HCT116 (cell line): ENCODE data around the gene BRWD1. TPM values are rescaled to one million over a fixed set of nuclear protein-coding genes. Genes with fewer than 3 reads are reported as not detected.

Experiments used
- ATAC-seq: fragments of 200-7000 bp; cut with Tn5 transposase; 2 replicates; pipeline ENCODE4 v1.9.1; 2020; ENCODE audit warnings: mild to moderate bottlenecking, moderate library complexity
- BruUV-seq: library from RNA; stranded (reverse); fragments of 400-500 nt; replicated peaks from 2 replicates; lab custom pipeline; 2021; lab: Mats Ljungman, UMichigan
- CTCF ChIA-PET: fragments of 300-600 bp; sonication (Branson Sonifier 250); formaldehyde crosslinking; loops from one replicate; lab custom pipeline; 2021; ENCODE audit warnings: antibody characterized with exemption; lab: Charles Lee
- POLR2A ChIA-PET: fragments of 300-600, 350-600 bp; sonication (Branson Sonifier 250); formaldehyde crosslinking; loops from one replicate; lab custom pipeline; 2021; ENCODE audit warnings: antibody characterized with exemption; lab: Charles Lee
- RAD21 ChIA-PET, 2 experiments: fragments of 300-600 bp; sonication (Branson Sonifier 250); formaldehyde crosslinking; loops; one replicate each; lab custom pipeline; 2023; ENCODE audit warnings: low total read pairs in 2 of 2; ENCODE audit not compliant: uncharacterized antibody in 2 of 2, unreplicated experiment in 2 of 2, low non-redundant PET in 1 of 2; lab: Charles Lee
- DNase-seq: peaks from one replicate; pipeline ENCODE4 v3.0.0-alpha.2; 2010; ENCODE audit warnings: low read depth, low spot score
- H2AFZ ChIP-seq: fragments of 200-600 bp; shearing (Covaris generic), sonication (generic); 2 replicates; pipeline ENCODE4 v1.6.1; 2017; ENCODE audit warnings: low read depth, mixed run types, mixed read lengths, antibody characterized with exemption, low read length; ENCODE audit not compliant: poor library complexity, severe bottlenecking
- H3K27ac ChIP-seq: 2 replicates; pipeline ENCODE4 v1.5.1; 2012; ENCODE audit warnings: low read depth, low read length
- H3K27me3 ChIP-seq: fragments of 200-600 bp; sonication (generic); 2 replicates; pipeline ENCODE4 v1.6.1; 2016; ENCODE audit warnings: mixed run types, low read length, mixed read lengths; ENCODE audit not compliant: insufficient read depth
- H3K36me3 ChIP-seq, 2 experiments: fragments of 200-500 bp in 1 of 2; fragments of 200-600 bp in 1 of 2; sonication (Bioruptor generic) in 1 of 2; sonication (generic) in 1 of 2; 2 replicates each; pipeline versions ENCODE4 v1.5.1 to v1.6.1; 2014 to 2016; ENCODE audit warnings: low read length in 2 of 2, inconsistent platforms in 1 of 2, mixed read lengths in 1 of 2, mixed run types in 1 of 2; ENCODE audit not compliant: insufficient read depth in 2 of 2, control insufficient read depth in 1 of 2
- H3K4me1 ChIP-seq, 2 experiments: fragments of 200-600 bp in 1 of 2; sonication (generic) in 1 of 2; 2 replicates each; pipeline versions ENCODE4 v1.5.1 to v1.6.1; 2012 to 2017; ENCODE audit warnings: low read length in 2 of 2, inconsistent platforms in 1 of 2, mild to moderate bottlenecking in 1 of 2, mixed read lengths in 1 of 2, mixed run types in 1 of 2, moderate library complexity in 1 of 2; ENCODE audit not compliant: insufficient read depth in 2 of 2, control insufficient read depth in 1 of 2
- H3K4me2 ChIP-seq: fragments of 200-600 bp; sonication (generic); 2 replicates; pipeline ENCODE4 v1.6.1; 2017; ENCODE audit warnings: mixed run types, low read length, mixed read lengths
- H3K4me3 ChIP-seq, 2 experiments: fragments of 200-600 bp in 1 of 2; sonication (generic) in 1 of 2; replicated peaks in 1 of 2; 2 replicates each; pipeline ENCODE4 v1.5.1; 2011 to 2016; ENCODE audit warnings: low read length in 2 of 2, control low read depth in 1 of 2, low read depth in 1 of 2, mild to moderate bottlenecking in 1 of 2, mixed read lengths in 1 of 2, mixed run types in 1 of 2
- H3K79me2 ChIP-seq: fragments of 200-600 bp; sonication (generic); 2 replicates; pipeline ENCODE4 v1.6.1; 2017; ENCODE audit warnings: mild to moderate bottlenecking, mixed run types, low read length, moderate library complexity, mixed read lengths; ENCODE audit not compliant: insufficient read depth
- H3K9ac ChIP-seq: fragments of 200-600 bp; sonication (generic); 2 replicates; pipeline ENCODE4 v1.6.1; 2016; ENCODE audit warnings: low read length, mixed read lengths
- H3K9me2 ChIP-seq: fragments of 200-600 bp; sonication (generic), shearing (Covaris generic); 2 replicates; pipeline ENCODE4 v1.6.1; 2017; ENCODE audit warnings: mixed run types, mild to moderate bottlenecking, moderate library complexity; ENCODE audit not compliant: insufficient read depth
- H3K9me3 ChIP-seq, 2 experiments: fragments of 200-500 bp in 1 of 2; fragments of 200-600 bp in 1 of 2; sonication (Bioruptor generic) in 1 of 2; sonication (generic) in 1 of 2; 2 replicates each; pipeline ENCODE4 v1.6.1; 2014 to 2017; ENCODE audit warnings: low read length in 2 of 2, mixed read lengths in 2 of 2, inconsistent platforms in 1 of 2, low read depth in 1 of 2, mild to moderate bottlenecking in 1 of 2, mixed run types in 1 of 2, moderate library complexity in 1 of 2; ENCODE audit not compliant: control insufficient read depth in 1 of 2, insufficient read depth in 1 of 2
- H4K20me1 ChIP-seq: fragments of 200-600 bp; sonication (generic), shearing (Covaris generic); 2 replicates; pipeline ENCODE4 v1.6.1; 2017; ENCODE audit warnings: mixed run types, mild to moderate bottlenecking, moderate library complexity; ENCODE audit not compliant: insufficient read depth
- CBX3 ChIP-seq: IDR thresholded peaks from 2 replicates; pipeline ENCODE4 v1.6.1; 2012; ENCODE audit warnings: low read depth
- CEBPB ChIP-seq: IDR thresholded peaks from 2 replicates; pipeline ENCODE4 v1.6.1; 2012; ENCODE audit warnings: low read depth
- EGR1 ChIP-seq: IDR thresholded peaks from 2 replicates; pipeline ENCODE4 v1.6.1; 2012; ENCODE audit warnings: low read depth
- ELF1 ChIP-seq: IDR thresholded peaks from 2 replicates; pipeline ENCODE4 v1.6.1; 2012; ENCODE audit warnings: low read depth, borderline replicate concordance
- EZH2 ChIP-seq: fragments of 200-600 bp; sonication (generic); IDR thresholded peaks from 2 replicates; pipeline ENCODE4 v1.6.1; 2017; ENCODE audit warnings: antibody characterized with exemption, mixed run types
- EZH2phosphoT487 ChIP-seq: fragments of 200-600 bp; IDR thresholded peaks from 2 replicates; pipeline ENCODE4 v1.6.1; 2018; ENCODE audit warnings: antibody characterized with exemption, borderline replicate concordance
- FOSL1 ChIP-seq: IDR thresholded peaks from 2 replicates; pipeline ENCODE4 v1.6.1; 2012; ENCODE audit warnings: low read depth
- JUND ChIP-seq: IDR thresholded peaks from 2 replicates; pipeline ENCODE4 v1.6.1; 2012
- POLR2A ChIP-seq: IDR thresholded peaks from 2 replicates; pipeline ENCODE4 v1.7.0; 2011; ENCODE audit warnings: borderline replicate concordance; ENCODE audit not compliant: insufficient read depth, insufficient read length; ENCODE audit errors: extremely low read depth
- POLR2AphosphoS5 ChIP-seq: IDR thresholded peaks from 2 replicates; pipeline ENCODE4 v1.6.1; 2011; ENCODE audit warnings: mild to moderate bottlenecking, low read depth, low read length, moderate library complexity
- RAD21 ChIP-seq: IDR thresholded peaks from 2 replicates; pipeline ENCODE4 v1.6.1; 2012; ENCODE audit warnings: low read depth, mild to moderate bottlenecking
- REST ChIP-seq: IDR thresholded peaks from 2 replicates; pipeline ENCODE4 v1.6.1; 2012; ENCODE audit warnings: low read depth
- SP1 ChIP-seq: IDR thresholded peaks from 2 replicates; pipeline ENCODE4 v1.6.1; 2012; ENCODE audit warnings: low read depth
- TCF7L2 ChIP-seq: IDR thresholded peaks from 2 replicates; pipeline ENCODE4 v1.7.0; 2011; ENCODE audit warnings: borderline replicate concordance, inconsistent platforms; ENCODE audit not compliant: insufficient read depth, insufficient read length; ENCODE audit errors: extremely low read depth
- YY1 ChIP-seq: IDR thresholded peaks from 2 replicates; pipeline ENCODE4 v1.6.1; 2011; ENCODE audit warnings: low read length, low read depth, moderate library complexity, mild to moderate bottlenecking; ENCODE audit not compliant: insufficient replicate concordance; ENCODE audit errors: extremely low read depth
- ZBTB33 ChIP-seq: IDR thresholded peaks from 2 replicates; pipeline ENCODE4 v1.6.1; 2011; ENCODE audit warnings: mild to moderate bottlenecking, low read length, moderate library complexity; ENCODE audit not compliant: insufficient replicate concordance; ENCODE audit errors: extremely low read depth
- intact Hi-C: fragments of 100-400 bp; cut with micrococcal nuclease; formaldehyde crosslinking; loops from 2 replicates; pipeline ENCODE4 v1.10.0; 2022
- total RNA-seq: library from RNA; stranded (reverse); gene quantifications from one replicate; pipeline ENCODE4 v1.2.1, GENCODE V29; 2021; ENCODE audit not compliant: unreplicated experiment
- TF ChIP-seq, protein P1 (sequence below), 3 experiments: fragments of 200-600 bp in 1 of 3; sonication (generic) in 1 of 3; IDR thresholded peaks in 2 of 3; conservative IDR thresholded peaks in 1 of 3; 2 replicates each; pipeline ENCODE4 v1.5.1; 2012 to 2017; ENCODE audit warnings: low read depth in 2 of 3, low read length in 2 of 3, antibody characterized with exemption in 1 of 3, borderline replicate concordance in 1 of 3, control low read depth in 1 of 3, mild to moderate bottlenecking in 1 of 3, mixed read lengths in 1 of 3, mixed run types in 1 of 3, moderate library complexity in 1 of 3; ENCODE audit not compliant: insufficient read depth in 1 of 3

The BRWD1 gene
- total RNA-seq, 1 experiment from 2014 or later, result 33.1 TPM

DNA sequence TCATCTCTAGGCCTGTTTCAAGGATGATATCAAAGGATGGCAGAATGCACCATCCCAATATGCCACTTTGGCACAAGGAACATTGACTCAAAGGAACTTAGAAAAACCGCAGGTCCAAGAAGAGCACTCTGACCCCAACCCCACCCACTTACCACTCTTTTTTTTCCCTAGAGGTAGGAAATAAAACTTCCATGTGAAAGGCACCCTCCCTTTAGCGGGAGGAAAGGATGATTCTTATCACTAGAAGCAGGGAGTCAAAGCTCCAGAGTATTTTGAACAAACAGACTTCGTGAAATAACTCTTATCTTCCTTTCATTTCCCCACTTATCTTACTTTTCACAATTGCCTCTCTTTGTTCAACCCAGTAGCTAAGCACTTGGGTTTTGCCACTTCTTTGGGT is 152.4 kb downstream of the BRWD1 start:
- ChIA-PET RAD21 (no interaction called here), POLR2A (no interaction called here), CTCF (no interaction called here)
- no peak overlapping the region for H3K27ac ChIP-seq
- no peaks in the 10 kb centered on the region for H3K4me1 ChIP-seq
- no peak overlapping the region for H3K9ac ChIP-seq
- no peak overlapping the region for H2AFZ ChIP-seq
- BruUV-seq, result no TSS peak
- H3K9me2 ChIP-seq, result no peaks in the 10 kb centered on the region
- H3K4me3 ChIP-seq, result no peak overlapping the region
- intact Hi-C loops, result no loop called here
- H4K20me1 ChIP-seq, result no peaks in the 10 kb centered on the region
- no peak for TF ChIP-seq EZH2
- TF ChIP-seq REST, result no peak
- no peak for TF ChIP-seq POLR2A
- no peak for TF ChIP-seq POLR2AphosphoS5
- no peak for TF ChIP-seq ELF1
- TF ChIP-seq, protein P1, sequence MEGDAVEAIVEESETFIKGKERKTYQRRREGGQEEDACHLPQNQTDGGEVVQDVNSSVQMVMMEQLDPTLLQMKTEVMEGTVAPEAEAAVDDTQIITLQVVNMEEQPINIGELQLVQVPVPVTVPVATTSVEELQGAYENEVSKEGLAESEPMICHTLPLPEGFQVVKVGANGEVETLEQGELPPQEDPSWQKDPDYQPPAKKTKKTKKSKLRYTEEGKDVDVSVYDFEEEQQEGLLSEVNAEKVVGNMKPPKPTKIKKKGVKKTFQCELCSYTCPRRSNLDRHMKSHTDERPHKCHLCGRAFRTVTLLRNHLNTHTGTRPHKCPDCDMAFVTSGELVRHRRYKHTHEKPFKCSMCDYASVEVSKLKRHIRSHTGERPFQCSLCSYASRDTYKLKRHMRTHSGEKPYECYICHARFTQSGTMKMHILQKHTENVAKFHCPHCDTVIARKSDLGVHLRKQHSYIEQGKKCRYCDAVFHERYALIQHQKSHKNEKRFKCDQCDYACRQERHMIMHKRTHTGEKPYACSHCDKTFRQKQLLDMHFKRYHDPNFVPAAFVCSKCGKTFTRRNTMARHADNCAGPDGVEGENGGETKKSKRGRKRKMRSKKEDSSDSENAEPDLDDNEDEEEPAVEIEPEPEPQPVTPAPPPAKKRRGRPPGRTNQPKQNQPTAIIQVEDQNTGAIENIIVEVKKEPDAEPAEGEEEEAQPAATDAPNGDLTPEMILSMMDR (IDR thresholded peaks at IDR 0.05 in 2 of 3, conservative IDR thresholded peaks at IDR 0.05 in 1 of 3; ENCODE audit: borderline replicate concordance in 1 of 3, insufficient read depth in 1 of 3, low read depth in 2 of 3, low read length in 2 of 3), result no peak
- TF ChIP-seq EZH2phosphoT487, result no peak
- no peak for TF ChIP-seq ZBTB33
- no peak for TF ChIP-seq SP1
- no peak for TF ChIP-seq JUND
- TF ChIP-seq CBX3, result no peak
- TF ChIP-seq CEBPB, result no peak
- no peak for TF ChIP-seq YY1
- no peak for TF ChIP-seq RAD21
- no peak for TF ChIP-seq EGR1
- no peak for TF ChIP-seq FOSL1
- no peak for TF ChIP-seq TCF7L2
- no peak overlapping the region for H3K4me2 ChIP-seq
- no peaks in the 10 kb centered on the region for H3K27me3 ChIP-seq
- ATAC-seq (no peak), DNase-seq (no peak)
- H3K9me3 ChIP-seq, result peaks cover 3 to 8% of the 10 kb centered on the region in 2 experiments; a peak in 2 of 4 replicates
- no peaks in the 10 kb centered on the region for H3K36me3 ChIP-seq
- H3K79me2 ChIP-seq, result no peaks in the 10 kb centered on the region
